Measurements from ENCODE around the gene SDHA.
"Not testable (repeated sequence)": the region's sequence is repeated elsewhere in the genome, so short reads cannot be mapped to it uniquely, and the experiment has no call there.

DNA sequence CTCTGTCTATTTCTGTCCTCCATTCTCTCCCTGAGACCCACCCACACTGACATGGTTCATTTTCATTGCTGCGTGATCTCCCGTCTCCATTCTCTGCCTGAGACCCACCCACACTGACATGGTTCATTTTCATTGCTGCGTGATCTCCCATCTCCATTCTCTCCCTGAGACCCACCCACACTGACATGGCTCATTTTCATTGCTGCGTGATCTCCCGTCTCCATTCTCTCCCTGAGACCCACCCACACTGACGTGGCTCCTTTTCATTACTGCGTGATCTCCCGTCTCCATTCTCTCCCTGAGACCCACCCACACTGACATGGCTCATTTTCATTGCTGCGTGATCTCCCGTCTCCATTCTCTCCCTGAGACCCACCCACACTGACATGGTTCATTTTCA lies 73.2 kb downstream of the SDHA start:
- TF ChIP-seq, protein P1, sequence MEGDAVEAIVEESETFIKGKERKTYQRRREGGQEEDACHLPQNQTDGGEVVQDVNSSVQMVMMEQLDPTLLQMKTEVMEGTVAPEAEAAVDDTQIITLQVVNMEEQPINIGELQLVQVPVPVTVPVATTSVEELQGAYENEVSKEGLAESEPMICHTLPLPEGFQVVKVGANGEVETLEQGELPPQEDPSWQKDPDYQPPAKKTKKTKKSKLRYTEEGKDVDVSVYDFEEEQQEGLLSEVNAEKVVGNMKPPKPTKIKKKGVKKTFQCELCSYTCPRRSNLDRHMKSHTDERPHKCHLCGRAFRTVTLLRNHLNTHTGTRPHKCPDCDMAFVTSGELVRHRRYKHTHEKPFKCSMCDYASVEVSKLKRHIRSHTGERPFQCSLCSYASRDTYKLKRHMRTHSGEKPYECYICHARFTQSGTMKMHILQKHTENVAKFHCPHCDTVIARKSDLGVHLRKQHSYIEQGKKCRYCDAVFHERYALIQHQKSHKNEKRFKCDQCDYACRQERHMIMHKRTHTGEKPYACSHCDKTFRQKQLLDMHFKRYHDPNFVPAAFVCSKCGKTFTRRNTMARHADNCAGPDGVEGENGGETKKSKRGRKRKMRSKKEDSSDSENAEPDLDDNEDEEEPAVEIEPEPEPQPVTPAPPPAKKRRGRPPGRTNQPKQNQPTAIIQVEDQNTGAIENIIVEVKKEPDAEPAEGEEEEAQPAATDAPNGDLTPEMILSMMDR (IDR thresholded peaks at IDR 0.05), result not testable (repeated sequence)
- TF ChIP-seq POLR2A (IDR thresholded peaks at IDR 0.05), result not testable (repeated sequence)
